Aorta (tissue), 5 donors: ENCODE results near the gene ZNF467. TPM values are rescaled to one million over a fixed set of nuclear protein-coding genes. Genes with fewer than 3 reads are reported as not detected.

Experiments
- ATAC-seq: fragments of 200-7000 bp; cut with Tn5 transposase; one replicate; pipeline ENCODE4 v1.9.1; 2022; ENCODE audit warnings: moderate library complexity; ENCODE audit not compliant: low FRiP score
- DNase-seq, 2 donors: peaks; one replicate each; pipeline ENCODE4 v3.0.0-alpha.2; 2020
- H3K27ac ChIP-seq, 2 donors: one replicate each; pipeline ENCODE4 v1.5.1; 2013; ENCODE audit warnings: low read length in 2 of 2, mild to moderate bottlenecking in 2 of 2, moderate library complexity in 2 of 2, control low read depth in 1 of 2, inconsistent platforms in 1 of 2, low read depth in 1 of 2
- H3K27me3 ChIP-seq, 2 donors: one replicate each; pipeline ENCODE4 v1.6.1; 2013; ENCODE audit warnings: control low read depth in 1 of 2, low read length in 1 of 2, mild to moderate bottlenecking in 1 of 2, moderate library complexity in 1 of 2; ENCODE audit not compliant: insufficient read depth in 2 of 2, control insufficient read depth in 1 of 2
- H3K36me3 ChIP-seq, 2 donors: one replicate each; pipeline ENCODE4 v1.6.1; 2013; ENCODE audit warnings: control low read depth in 1 of 2, low read length in 1 of 2, mild to moderate bottlenecking in 1 of 2; ENCODE audit not compliant: insufficient read depth in 2 of 2, control insufficient read depth in 1 of 2
- H3K4me1 ChIP-seq, 2 donors: one replicate each; pipeline ENCODE4 v1.6.1; 2013; ENCODE audit warnings: low read length in 2 of 2, control low read depth in 1 of 2, mild to moderate bottlenecking in 1 of 2, moderate library complexity in 1 of 2; ENCODE audit not compliant: insufficient read depth in 2 of 2, control insufficient read depth in 1 of 2
- H3K4me3 ChIP-seq, 2 donors: one replicate each; pipeline ENCODE4 v1.5.1; 2013; ENCODE audit warnings: low read length in 2 of 2, control low read depth in 1 of 2, mild to moderate bottlenecking in 1 of 2
- H3K9me3 ChIP-seq: one replicate; pipeline ENCODE4 v1.6.1; 2013; ENCODE audit warnings: mild to moderate bottlenecking, low read length; ENCODE audit not compliant: control insufficient read depth
- WGBS, 2 donors: extraction: QIAGEN DNeasy Blood & Tissue Kit; methylation state at CpG; one replicate each; pipeline ENCODE4 v1.1.7; 2013; 5-methylcytosine and 5-hydroxymethylcytosine counted together
- intact Hi-C, 2 donors: fragments of 100-400 bp; cut with DNase I; formaldehyde crosslinking; loops; one replicate each; pipeline versions ENCODE4 v1.14.2 to v1.15.0; 2022
- polyA plus RNA-seq, 2 donors: library from polyadenylated mRNA; stranded (reverse); fragments of 200-250 nt; gene quantifications; one replicate each; pipeline ENCODE4 v1.2.3, GENCODE V29; 2013
- total RNA-seq, 2 donors: library from RNA; stranded (reverse); fragmentation: NEBNext Ultra II Directional; extraction: Animal tissue kit (Norgen Biotek cat#: 25700); gene quantifications; one replicate each; pipeline ENCODE4 v1.2.1, GENCODE V29; 2021
- donor health status: healthy with polysubstance abuse.
- donor health status: Bipolar disorder and iron deficiency.
- donor health status: DM: no; HTN: no; CAD: no.
- donor health status: DM: no; HTN: no; CAD: no.
- donor health status: DM: yes; HTN: yes; CAD: no.

Gene ZNF467
- total and polyA plus RNA-seq, 4 donors = 2.1 to 18.5 (median 9.5) TPM

- DNase-seq = peak; percentile 28 to 64
- Histone ChIP-seq H3K36me3 (peaks cover 4 to 6% of the 10 kb centered on the region in 2 donors), H3K9me3 (no peaks in the 10 kb centered on the region), H3K4me3 (no peak overlapping the region), H3K27ac (no peak overlapping the region), H3K4me1 (no peaks in the 10 kb centered on the region), H3K27me3 (no peaks in the 10 kb centered on the region)
- no peak for ATAC-seq
- intact Hi-C loops = no loop called here
- WGBS, 2 donors = 89 to 92% methylated on average over 14 of the region's 14 CpGs
These were observed 42.0 kb downstream of the ZNF467 start for GRCh38 chr7:149731207-149731955.

- intact Hi-C loops = no loop called here
- no peaks in the 10 kb centered on the region for H3K4me1 ChIP-seq
- DNase-seq = peak in 1 of 2 donors; percentile 32
- no peak for ATAC-seq
- H3K27me3 ChIP-seq = no peaks in the 10 kb centered on the region
- H3K9me3 ChIP-seq = no peaks in the 10 kb centered on the region
- H3K4me3 ChIP-seq = no peak overlapping the region
- WGBS, 2 donors = 89 to 92% methylated on average over 28 of the region's 28 CpGs
- H3K27ac ChIP-seq = no peak overlapping the region
- H3K36me3 ChIP-seq = peaks cover 4 to 8% of the 10 kb centered on the region in 2 donors
These were observed 43.2 kb downstream of the ZNF467 start for GRCh38 chr7:149729983-149730801.

- Histone ChIP-seq H3K4me3 (no peak overlapping the region), H3K27me3 (no peaks in the 10 kb centered on the region), H3K36me3 (peaks cover 4 to 12% of the 10 kb centered on the region in 2 donors), H3K27ac (no peak overlapping the region), H3K4me1 (no peaks in the 10 kb centered on the region), H3K9me3 (no peaks in the 10 kb centered on the region)
- DNase-seq (peak in 1 of 2 donors; percentile 30), ATAC-seq (no peak)
- 82 to 83% methylated on average over 5 of the region's 5 CpGs for WGBS, 2 donors
- intact Hi-C loops = no loop called here
These were observed 43.8 kb downstream of the ZNF467 start for GRCh38 chr7:149729586-149729982.

GRCh38 chr7:149728491-149729375, 44.7 kb downstream of the ZNF467 start:
- DNase-seq (peak in 1 of 2 donors; percentile 44), ATAC-seq (no peak)
- Histone ChIP-seq H3K36me3 (peaks cover 4 to 12% of the 10 kb centered on the region in 2 donors), H3K27ac (no peak overlapping the region), H3K4me1 (no peaks in the 10 kb centered on the region), H3K27me3 (no peaks in the 10 kb centered on the region), H3K9me3 (no peaks in the 10 kb centered on the region), H3K4me3 (no peak overlapping the region)
- intact Hi-C loops = no loop called here
- WGBS, 2 donors = 91 to 92% methylated on average over 20 to 21 of the region's 21 CpGs

GRCh38 chr7:149727899-149728476, 45.4 kb downstream of the ZNF467 start:
- no peak overlapping the region for H3K27ac ChIP-seq
- H3K4me1 ChIP-seq = no peaks in the 10 kb centered on the region
- DNase-seq = peak in 1 of 2 donors; percentile 33
- peaks cover 4 to 12% of the 10 kb centered on the region in 2 donors for H3K36me3 ChIP-seq
- ATAC-seq = no peak
- 81 to 82% methylated on average over 12 of the region's 12 CpGs for WGBS, 2 donors
- no peak overlapping the region for H3K4me3 ChIP-seq
- intact Hi-C loops = no loop called here
- no peaks in the 10 kb centered on the region for H3K9me3 ChIP-seq
- H3K27me3 ChIP-seq = no peaks in the 10 kb centered on the region

GRCh38 chr7:149727053-149727898, 46.1 kb downstream of the ZNF467 start:
- H3K9me3 ChIP-seq = no peaks in the 10 kb centered on the region
- 78 to 82% methylated on average over 13 of the region's 13 CpGs for WGBS, 2 donors
- H3K27ac ChIP-seq = no peak overlapping the region
- no peaks in the 10 kb centered on the region for H3K27me3 ChIP-seq
- H3K36me3 ChIP-seq = peaks cover 4 to 12% of the 10 kb centered on the region in 2 donors
- DNase-seq = peak in 1 of 2 donors; percentile 32
- no peak for ATAC-seq
- H3K4me1 ChIP-seq = no peaks in the 10 kb centered on the region
- H3K4me3 ChIP-seq = no peak overlapping the region
- intact Hi-C loops = no loop called here

GRCh38 chr7:149725916-149726315, 47.5 kb downstream of the ZNF467 start:
- no peaks in the 10 kb centered on the region for H3K27me3 ChIP-seq
- H3K4me1 ChIP-seq = no peaks in the 10 kb centered on the region
- no peaks in the 10 kb centered on the region for H3K9me3 ChIP-seq
- peak in 1 of 2 donors; percentile 36 for DNase-seq
- WGBS, 2 donors = 76 to 80% methylated on average over 6 of the region's 6 CpGs
- H3K27ac ChIP-seq = no peak overlapping the region
- intact Hi-C loops = no loop called here
- no peak for ATAC-seq
- H3K4me3 ChIP-seq = no peak overlapping the region
- peaks cover 4 to 18% of the 10 kb centered on the region in 2 donors for H3K36me3 ChIP-seq
